Astrocyte of the spinal cord (primary cell): ENCODE results near the gene C16orf74.

Experiments
- DNase-seq: peaks from one replicate; pipeline ENCODE4 v3.0.0; 2011; ENCODE audit warnings: low read depth, low spot score
- H3K4me3 ChIP-seq: 2 replicates; pipeline ENCODE4 v1.5.1; 2011; ENCODE audit warnings: low read depth, mild to moderate bottlenecking, low read length, moderate library complexity
- CTCF ChIP-seq: IDR thresholded peaks from 2 replicates; pipeline ENCODE4 v1.5.1; 2012; ENCODE audit warnings: low read depth, mild to moderate bottlenecking, low read length, inconsistent platforms
- in situ Hi-C: cut with HindIII; loops from 2 replicates; pipeline ENCODE4 v1.10.0; 2017; ENCODE audit warnings: low sequenced_read_pairs

Gene C16orf74

GRCh38 chr16:85687651-85688471, 63.0 kb downstream of the C16orf74 start:
- TF ChIP-seq CTCF = no peak
- no peak for DNase-seq
- in situ Hi-C loops = no loop called here
- H3K4me3 ChIP-seq = peak overlapping the region; percentile 59

GRCh38 chr16:85686912-85687591, 63.8 kb downstream of the C16orf74 start:
- H3K4me3 ChIP-seq = no peak overlapping the region
- DNase-seq = no peak
- TF ChIP-seq CTCF = no peak
- in situ Hi-C loops = no loop called here

GRCh38 chr16:85685251-85685650, 65.6 kb downstream of the C16orf74 start:
- in situ Hi-C loops = no loop called here
- no peak for DNase-seq
- H3K4me3 ChIP-seq = no peak overlapping the region
- TF ChIP-seq CTCF = no peak

GRCh38 chr16:85683363-85683762, 67.5 kb downstream of the C16orf74 start:
- no peak for TF ChIP-seq CTCF
- in situ Hi-C loops = no loop called here
- H3K4me3 ChIP-seq = no peak overlapping the region
- no peak for DNase-seq

GRCh38 chr16:85682516-85682915, 68.4 kb downstream of the C16orf74 start:
- no peak overlapping the region for H3K4me3 ChIP-seq
- TF ChIP-seq CTCF = no peak
- in situ Hi-C loops = no loop called here
- no peak for DNase-seq

GRCh38 chr16:85681255-85681654, 69.6 kb downstream of the C16orf74 start:
- no peak for DNase-seq
- in situ Hi-C loops = no loop called here
- no peak for TF ChIP-seq CTCF
- H3K4me3 ChIP-seq = no peak overlapping the region
